Breast epithelium (tissue), 4 donors: ENCODE results near the gene BCL2L15. TPM values are rescaled to one million over a fixed set of nuclear protein-coding genes. Genes with fewer than 3 reads are reported as not detected.

Source experiments
- DNase-seq, 2 donors: peaks; one replicate each; pipeline ENCODE4 v3.0.0-alpha.2; 2019; ENCODE audit warnings: low spot score in 2 of 2
- H3K27ac ChIP-seq, 2 donors: fragments of 200-600 bp; sonication (generic) in 1 of 2; one replicate each; pipeline ENCODE4 v1.5.1; 2016 to 2019; ENCODE audit warnings: mild to moderate bottlenecking in 1 of 2
- H3K27me3 ChIP-seq, 2 donors: fragments of 200-600 bp; sonication (generic) in 1 of 2; one replicate each; pipeline versions ENCODE4 v1.5.1 to v1.6.0; 2017 to 2019; ENCODE audit warnings: control low read depth in 1 of 2, mild to moderate bottlenecking in 1 of 2
- H3K36me3 ChIP-seq: fragments of 200-600 bp; one replicate; pipeline ENCODE4 v1.5.1; 2019
- H3K4me1 ChIP-seq, 2 donors: fragments of 200-600 bp; sonication (generic); one replicate each; pipeline ENCODE4 v1.5.1; 2016 to 2019; ENCODE audit warnings: control low read depth in 1 of 2
- H3K4me3 ChIP-seq, 3 donors: fragments of 200-600 bp; sonication (generic); 1 replicate in 2 of 3; 2 replicates in 1 of 3; pipeline ENCODE4 v1.5.1; 2016 to 2019; ENCODE audit warnings: mild to moderate bottlenecking in 3 of 3, moderate library complexity in 2 of 3
- H3K9me3 ChIP-seq, 2 donors: fragments of 200-600 bp; sonication (generic) in 1 of 2; one replicate each; pipeline ENCODE4 v1.5.1; 2016 to 2019; ENCODE audit warnings: control low read depth in 1 of 2
- CTCF ChIP-seq, 3 donors: fragments of 450-650 bp; IDR thresholded peaks; one replicate each; pipeline ENCODE4 v1.5.1; 2016 to 2017; ENCODE audit warnings: antibody characterized with exemption in 3 of 3, mild to moderate bottlenecking in 3 of 3, moderate library complexity in 3 of 3
- POLR2A ChIP-seq: fragments of 450-650 bp; IDR thresholded peaks from one replicate; pipeline ENCODE4 v1.6.1; 2016; ENCODE audit warnings: antibody characterized with exemption, mild to moderate bottlenecking, moderate library complexity
- POLR2AphosphoS5 ChIP-seq, 3 donors: sonication (generic); formaldehyde crosslinking; IDR thresholded peaks; one replicate each; pipeline ENCODE4 v1.6.1; 2017; ENCODE audit warnings: antibody characterized with exemption in 3 of 3
- intact Hi-C: fragments of 100-400 bp; cut with DNase I; formaldehyde crosslinking; loops from one replicate; pipeline ENCODE4 v1.15.1; 2023; ENCODE audit warnings: low total_unique reads
- total RNA-seq, 3 donors: library from RNA; depleted of rRNA; stranded (reverse); fragments of >200 nt; gene quantifications; one replicate each; pipeline ENCODE4 v1.1.0, GENCODE V29; 2016

BCL2L15 gene
- total RNA-seq, 3 donors from 2014 or later: 0.44 to 1.6 (median 0.48) TPM

GRCh38 chr1:113934006-113934405 lies 46.6 kb upstream of the BCL2L15 start:
- no peaks in the 10 kb centered on the region for H3K4me1 ChIP-seq
- TF ChIP-seq POLR2A (no peak), CTCF (IDR thresholded peaks at IDR 0.05) (no peak), POLR2AphosphoS5 (IDR thresholded peaks at IDR 0.05) (no peak)
- intact Hi-C loops: no loop called here

GRCh38 chr1:113931451-113931851 lies 44.1 kb upstream of the BCL2L15 start:
- Histone ChIP-seq H3K36me3 (no peaks in the 10 kb centered on the region), H3K9me3 (no peaks in the 10 kb centered on the region), H3K4me1 (no peaks in the 10 kb centered on the region), H3K27ac (peak overlapping the region in 1 of 2 donors; percentile 88), H3K27me3 (no peaks in the 10 kb centered on the region), H3K4me3 (no peak overlapping the region)
- no peak for DNase-seq
- intact Hi-C loops: no loop called here
- TF ChIP-seq POLR2A: no peak
- no peak for TF ChIP-seq CTCF (IDR thresholded peaks at IDR 0.05)
- no peak for TF ChIP-seq POLR2AphosphoS5 (IDR thresholded peaks at IDR 0.05)

More at GRCh38 chr1:113934006-113934405, 46.6 kb upstream of the BCL2L15 start:
- DNase-seq: no peak
- no peaks in the 10 kb centered on the region for H3K36me3 ChIP-seq
- no peak overlapping the region for H3K27ac ChIP-seq
- no peak overlapping the region for H3K4me3 ChIP-seq
- no peaks in the 10 kb centered on the region for H3K27me3 ChIP-seq
- no peaks in the 10 kb centered on the region for H3K9me3 ChIP-seq

- intact Hi-C loops: no loop called here
- H3K4me1 ChIP-seq: no peaks in the 10 kb centered on the region
- DNase-seq: peak in 1 of 2 donors; percentile 48
These were observed 43.2 kb upstream of the BCL2L15 start for GRCh38 chr1:113930499-113931161.

GRCh38 chr1:113929750-113930498 lies 42.5 kb upstream of the BCL2L15 start:
- intact Hi-C loops: loop anchor here (1.0 kb wide), 1 partner anchor 25 kb away; the partner anchor contains the start of gene DCLRE1B
- Histone ChIP-seq H3K9me3 (no peaks in the 10 kb centered on the region), H3K36me3 (no peaks in the 10 kb centered on the region), H3K4me1 (no peaks in the 10 kb centered on the region), H3K27me3 (no peaks in the 10 kb centered on the region), H3K27ac (peak overlapping the region; percentile 88 to 97), H3K4me3 (peak overlapping the region; percentile 71 to 87 (median 84))
- DNase-seq: peak; percentile 41 to 57
- TF ChIP-seq POLR2AphosphoS5 (IDR thresholded peaks at IDR 0.05) (peak in 2 of 3 donors; percentile 13 to 22), CTCF (IDR thresholded peaks at IDR 0.05) (no peak), POLR2A (no peak)

More at GRCh38 chr1:113930499-113931161, 43.2 kb upstream of the BCL2L15 start:
- peak overlapping the region; percentile 71 to 87 (median 84) for H3K4me3 ChIP-seq
- no peaks in the 10 kb centered on the region for H3K36me3 ChIP-seq
- TF ChIP-seq POLR2A (no peak), POLR2AphosphoS5 (IDR thresholded peaks at IDR 0.05) (no peak), CTCF (IDR thresholded peaks at IDR 0.05) (no peak)
- no peaks in the 10 kb centered on the region for H3K9me3 ChIP-seq
- peak overlapping the region; percentile 88 to 97 for H3K27ac ChIP-seq
- no peaks in the 10 kb centered on the region for H3K27me3 ChIP-seq
